GM19372 (cell line): ENCODE results near the gene ENPP3.

Experiments used
- ATAC-seq: cut with Tn5 transposase; IDR thresholded peaks from one replicate; pipeline ENCODE4 v1.9.1; 2021; ENCODE audit warnings: mild to moderate bottlenecking, low read depth, moderate library complexity; ENCODE audit not compliant: unreplicated experiment

ENPP3 gene

DNA sequence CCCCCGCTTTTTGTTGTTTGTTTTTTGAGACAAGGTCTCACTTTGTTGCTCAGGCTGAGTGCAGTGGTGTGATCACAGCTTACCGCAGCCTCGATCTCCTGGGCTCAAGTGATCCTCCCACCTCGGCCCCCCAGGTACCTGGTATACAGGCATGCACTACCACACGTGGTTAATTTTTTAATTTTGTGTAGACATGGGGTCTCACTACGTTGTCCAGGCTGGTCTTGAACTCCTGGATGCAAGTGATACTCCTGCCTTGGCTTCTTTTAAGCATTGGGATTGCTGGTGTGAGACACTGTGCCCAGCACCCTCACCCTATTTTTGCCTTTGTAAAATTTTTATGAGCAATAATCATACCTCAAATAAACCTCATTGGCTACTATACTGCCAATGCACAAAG lies 5.5 kb downstream of the ENPP3 start:
- no peak for ATAC-seq

DNA sequence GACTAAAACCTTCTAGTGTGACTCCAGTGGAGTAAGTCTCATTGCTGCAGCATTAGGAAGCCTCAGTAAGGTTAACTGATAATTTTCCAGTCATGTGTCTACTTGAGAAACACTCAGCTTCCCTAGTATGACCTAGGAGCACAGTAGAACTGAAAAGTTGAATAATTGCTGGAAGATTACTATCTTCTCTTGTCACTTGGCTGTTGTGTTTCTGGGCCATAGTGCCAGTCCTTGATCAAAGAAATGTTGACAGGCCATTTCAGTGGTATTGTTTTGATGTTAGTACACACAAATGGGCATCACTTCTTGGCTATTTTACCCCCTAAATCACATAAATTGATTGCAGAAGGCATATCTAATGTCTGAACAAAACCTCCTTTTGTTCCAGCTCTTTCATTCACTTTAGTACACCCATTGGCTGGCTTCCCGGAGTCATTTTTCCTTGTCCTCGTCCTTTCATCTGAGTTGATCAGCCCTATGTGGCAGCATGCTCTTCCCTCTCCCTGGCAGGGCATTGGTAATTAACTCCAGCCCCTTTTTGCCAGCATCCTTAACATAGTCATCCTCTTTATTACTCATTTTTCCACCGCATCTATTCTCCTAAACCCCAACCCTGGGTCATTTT lies 6.0 kb downstream of the ENPP3 start:
- no peak for ATAC-seq

DNA sequence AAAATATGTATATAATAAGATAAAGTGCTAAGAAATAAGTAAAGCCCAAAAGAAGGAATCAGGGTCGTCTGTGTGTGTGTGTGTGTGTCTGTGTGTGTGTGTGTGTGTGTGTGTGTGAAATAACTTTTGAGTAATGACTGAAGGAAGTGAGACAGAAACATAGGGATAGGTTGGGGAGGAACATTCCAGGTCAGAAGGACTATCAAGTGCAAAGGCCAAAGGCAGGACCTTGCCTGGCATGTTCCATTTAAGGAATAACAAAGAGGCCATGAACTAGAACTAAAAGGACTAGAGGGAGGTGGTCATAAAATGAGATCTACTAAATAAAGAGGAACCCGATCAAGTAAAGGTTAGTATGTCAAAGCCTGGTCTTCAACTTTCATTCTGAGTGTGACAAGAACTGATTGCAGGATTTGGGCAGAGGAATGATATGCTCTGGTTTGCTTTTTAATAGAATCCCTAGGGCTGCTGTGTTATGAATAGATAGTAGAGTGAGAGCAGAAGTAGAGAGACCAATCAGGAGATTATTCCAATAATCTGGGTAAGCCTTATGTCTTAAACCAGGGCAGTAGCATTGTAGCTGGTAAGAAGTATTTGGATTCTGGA lies 6.9 kb downstream of the ENPP3 start:
- no peak for ATAC-seq

DNA sequence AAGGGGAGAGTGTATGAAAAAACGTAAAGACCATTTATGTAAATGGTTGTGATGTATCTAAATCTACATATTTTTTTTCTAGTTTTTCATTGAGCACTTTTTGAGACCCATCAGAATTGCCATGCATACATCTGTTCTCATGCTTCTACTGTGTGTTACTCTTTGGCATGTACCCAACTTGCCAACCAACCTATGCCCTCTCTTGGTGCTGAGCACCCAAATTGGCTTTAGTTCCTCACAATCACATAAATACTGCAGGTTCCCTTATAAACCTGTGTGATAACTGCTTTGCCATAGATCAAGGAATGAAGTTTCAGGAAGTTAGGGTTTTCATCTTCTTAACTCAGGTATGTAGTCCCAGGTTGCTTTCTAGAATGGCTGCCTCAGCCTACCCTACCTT lies 7.8 kb downstream of the ENPP3 start:
- no peak for ATAC-seq

DNA sequence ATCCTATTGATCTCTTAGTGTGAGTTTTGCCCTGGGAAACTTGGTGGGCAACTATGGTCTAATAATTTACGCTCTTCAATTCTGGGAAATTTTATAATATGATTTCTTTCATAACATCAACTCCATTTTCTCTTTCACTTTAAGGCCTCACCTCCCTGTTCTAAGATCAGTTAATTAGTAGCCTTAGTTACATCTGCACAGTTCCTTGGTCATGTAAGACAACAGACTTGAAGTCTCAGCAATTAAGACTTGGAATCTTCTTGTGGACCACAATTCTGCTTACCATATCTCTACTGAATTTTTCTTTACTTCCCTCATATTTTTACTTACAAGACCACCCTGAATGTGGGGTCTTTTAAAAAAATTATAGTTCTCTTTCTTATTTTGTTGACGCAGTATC lies 8.7 kb downstream of the ENPP3 start:
- no peak for ATAC-seq

DNA sequence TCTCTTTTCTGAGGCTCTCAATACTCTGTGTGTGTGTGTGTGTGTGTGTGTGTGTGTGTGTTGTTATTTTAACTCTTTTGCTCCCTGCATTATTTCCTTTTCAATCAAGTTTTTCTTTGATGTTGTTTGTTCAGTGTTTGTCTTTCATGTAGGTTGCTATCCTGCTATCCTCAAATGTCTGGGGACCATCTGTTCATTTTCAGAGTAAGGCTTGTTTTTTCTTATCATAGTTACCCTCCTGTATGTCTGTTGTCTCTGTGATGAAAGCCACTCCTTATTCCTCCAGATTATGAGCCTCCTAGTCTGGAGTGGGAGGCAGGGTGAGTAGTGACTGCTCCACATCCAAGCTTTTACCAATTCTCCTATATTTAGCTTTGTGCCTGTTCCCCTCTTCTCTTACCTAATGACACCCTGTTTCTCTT lies 9.2 kb downstream of the ENPP3 start:
- no peak for ATAC-seq

DNA sequence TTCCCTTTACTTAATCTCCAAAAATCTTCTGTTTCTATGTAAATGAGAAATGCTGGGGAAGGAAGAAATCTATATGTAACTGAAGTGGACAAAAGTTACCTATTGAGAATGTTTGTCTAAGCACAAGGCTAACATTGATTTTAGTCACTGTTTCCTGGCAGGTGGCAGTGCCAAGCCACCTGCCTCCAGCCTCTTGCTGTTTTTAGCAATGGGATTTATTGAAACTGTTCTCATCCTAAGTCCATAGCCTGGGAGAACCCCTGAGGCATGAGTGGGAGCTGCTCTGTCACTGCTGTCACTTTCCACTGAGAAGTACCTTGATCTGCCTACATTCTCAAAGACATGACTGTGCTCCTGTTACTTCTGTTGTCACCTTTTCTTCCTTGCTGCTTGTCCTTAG lies 14.7 kb downstream of the ENPP3 start:
- no peak for ATAC-seq

DNA sequence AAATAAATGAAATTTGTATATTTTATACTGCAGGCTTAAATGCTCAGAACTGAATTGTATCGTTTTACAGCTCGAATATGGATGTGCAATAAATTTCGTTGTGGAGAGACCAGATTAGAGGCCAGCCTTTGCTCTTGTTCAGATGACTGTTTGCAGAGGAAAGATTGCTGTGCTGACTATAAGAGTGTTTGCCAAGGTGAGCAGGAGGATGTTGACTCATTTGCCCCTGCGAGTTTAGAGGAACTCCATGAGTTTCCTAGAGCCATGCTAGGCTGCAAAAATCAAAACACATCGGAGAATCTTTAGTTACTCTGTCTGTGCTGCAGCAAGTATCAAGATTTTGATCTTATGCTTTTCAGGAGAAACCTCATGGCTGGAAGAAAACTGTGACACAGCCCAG lies 15.4 kb downstream of the ENPP3 start:
- ATAC-seq, result no peak

DNA sequence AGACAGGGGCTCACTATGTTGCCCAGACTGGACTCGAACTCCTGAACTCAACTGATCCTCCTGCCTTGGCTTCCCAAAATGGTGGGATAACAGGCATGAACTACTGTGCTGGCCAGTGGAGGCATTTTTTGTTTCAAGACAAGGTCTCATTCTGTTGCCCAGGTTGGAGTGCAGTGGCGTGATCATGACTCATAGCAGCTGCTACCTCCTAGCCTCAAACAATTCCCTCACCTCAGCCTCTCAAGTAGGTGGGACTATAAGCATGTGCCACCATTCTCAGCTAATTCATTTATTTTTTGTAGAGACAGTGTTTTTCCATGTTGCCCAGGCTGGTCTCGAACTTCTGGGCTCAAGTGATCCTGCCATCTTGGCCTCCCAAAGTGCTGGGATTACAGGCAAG lies 17.2 kb downstream of the ENPP3 start:
- ATAC-seq, result no peak

DNA sequence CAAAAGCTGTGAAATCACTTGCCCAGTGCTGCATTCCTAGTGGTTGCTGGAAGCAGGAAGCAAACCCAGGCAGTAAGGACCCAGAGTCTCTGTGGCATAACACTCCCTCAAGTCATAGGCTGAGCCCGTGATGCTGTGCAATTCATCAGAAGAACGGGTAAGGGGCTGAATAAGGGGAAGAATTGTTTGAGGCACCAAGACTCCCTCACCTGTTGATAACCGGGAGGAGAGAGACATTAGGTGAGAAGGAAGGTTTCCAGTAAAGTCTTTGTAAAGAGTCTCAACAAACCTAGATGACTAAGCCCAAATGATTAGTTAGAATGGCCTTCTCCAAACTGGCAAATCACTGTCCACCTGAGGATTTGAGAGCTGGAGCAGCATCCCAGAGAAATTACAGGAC lies 18.3 kb downstream of the ENPP3 start:
- ATAC-seq, result no peak

DNA sequence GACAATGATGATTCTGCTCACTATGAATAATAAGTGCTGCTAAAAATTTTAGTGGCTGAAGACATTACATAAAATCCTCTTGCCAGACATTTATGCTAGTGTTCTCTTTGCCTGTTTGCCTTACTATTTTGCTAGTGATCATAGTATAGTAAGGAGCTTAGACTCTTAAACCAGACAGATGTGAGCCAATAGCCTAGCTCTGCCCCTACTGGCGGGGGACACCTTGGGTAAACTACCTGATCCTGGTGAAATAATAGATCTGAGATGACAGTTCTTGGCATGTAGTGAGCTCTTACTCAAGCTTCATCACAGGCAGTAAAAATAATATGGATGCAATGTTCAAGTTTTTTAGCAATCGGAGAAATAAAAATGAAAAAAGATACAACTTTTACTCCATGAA lies 18.8 kb downstream of the ENPP3 start:
- ATAC-seq, result no peak

DNA sequence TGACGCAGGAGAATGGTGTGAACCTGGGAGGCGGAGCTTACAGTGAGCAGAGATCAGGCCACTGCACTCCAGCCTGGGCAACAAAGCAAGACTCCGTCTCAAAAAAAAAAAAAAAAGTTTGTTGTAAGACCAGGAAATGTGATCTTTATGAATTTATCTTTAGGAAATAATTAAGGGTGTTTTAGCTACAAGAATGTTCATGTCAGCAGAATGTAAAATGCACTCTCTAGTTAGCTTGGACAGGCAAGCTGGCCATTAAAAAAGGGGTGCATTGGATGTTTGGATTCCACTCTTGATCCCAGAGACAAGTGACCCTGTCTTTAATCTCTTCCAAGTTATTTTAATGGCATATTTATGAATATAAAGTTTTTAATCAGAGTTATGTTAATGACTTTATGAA lies 19.6 kb downstream of the ENPP3 start:
- ATAC-seq, result no peak

DNA sequence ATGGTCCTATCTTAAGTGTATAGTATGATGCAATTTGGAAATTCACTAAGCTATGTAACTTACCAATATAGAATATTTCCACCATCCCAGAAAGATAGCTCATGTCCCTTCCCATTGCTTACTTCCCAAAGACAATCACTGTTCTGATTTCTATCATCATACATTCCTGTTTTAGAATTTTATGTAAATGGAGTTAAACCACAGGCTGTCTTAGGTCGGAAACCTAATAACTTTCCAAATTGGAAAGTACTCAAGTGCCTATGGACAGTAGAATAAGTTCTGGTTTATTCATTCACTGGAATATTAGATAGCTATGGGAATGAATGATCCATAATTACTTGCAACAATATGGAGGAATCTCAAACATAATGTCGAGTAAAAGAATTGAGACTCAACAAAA lies 20.1 kb downstream of the ENPP3 start:
- ATAC-seq, result no peak

DNA sequence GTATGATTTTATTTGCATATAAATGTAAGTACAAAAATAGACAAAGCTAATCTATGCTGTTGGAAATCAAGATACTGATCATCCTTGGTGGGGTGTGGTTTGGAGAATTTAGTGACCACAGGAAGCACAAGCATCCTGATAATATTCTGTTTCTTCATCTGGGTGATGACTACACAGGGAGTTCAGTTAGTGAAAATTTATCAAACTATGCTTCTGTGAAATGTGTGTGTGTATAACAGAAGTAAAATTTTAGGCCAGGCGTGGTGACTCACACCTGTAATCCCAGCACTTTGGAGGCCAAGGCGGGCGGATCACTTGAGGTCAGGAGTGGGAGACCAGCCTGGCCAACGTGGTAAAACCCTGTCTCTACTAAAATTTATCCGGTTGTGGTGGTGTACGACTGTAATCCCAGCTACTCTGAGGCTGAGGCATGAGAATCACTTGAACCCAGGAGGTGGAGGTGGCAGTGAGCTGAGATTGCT lies 20.6 kb downstream of the ENPP3 start:
- ATAC-seq, result no peak

DNA sequence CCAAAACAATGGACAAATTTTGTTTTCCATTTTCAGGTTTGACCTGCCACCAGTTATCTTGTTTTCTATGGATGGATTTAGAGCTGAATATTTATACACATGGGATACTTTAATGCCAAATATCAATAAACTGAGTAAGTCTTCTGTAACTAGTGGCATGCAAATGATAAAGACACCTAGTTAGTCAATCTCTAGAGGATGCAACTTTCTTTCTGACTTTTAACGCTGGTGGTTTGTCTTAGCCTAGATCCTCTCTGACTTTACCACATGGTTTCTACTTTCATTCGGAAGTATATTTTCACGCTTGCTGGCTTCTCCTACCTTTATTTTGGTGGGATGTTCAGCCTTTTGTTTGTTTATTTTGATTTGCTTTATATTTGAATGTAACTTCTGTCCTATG lies 21.2 kb downstream of the ENPP3 start:
- no peak for ATAC-seq

DNA sequence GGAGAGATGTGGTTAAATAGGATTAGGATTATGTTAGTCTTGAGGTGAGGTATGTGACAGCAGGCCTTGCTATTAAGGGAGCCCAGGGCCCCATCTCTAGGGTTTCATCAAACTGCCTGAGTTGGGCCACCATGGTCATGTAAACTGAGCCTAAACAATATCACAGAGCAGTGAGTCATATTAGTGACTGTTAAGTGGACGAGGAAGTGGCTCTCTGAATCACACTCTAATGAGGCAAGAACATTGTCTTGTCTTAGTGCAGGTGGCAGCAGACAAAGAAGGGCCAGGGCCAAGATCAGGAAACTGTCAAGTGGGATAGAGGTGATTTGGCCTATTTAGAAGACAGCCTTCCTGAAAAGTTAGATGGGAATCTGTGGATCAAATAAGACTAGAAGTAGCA lies 23.1 kb downstream of the ENPP3 start:
- no peak for ATAC-seq

DNA sequence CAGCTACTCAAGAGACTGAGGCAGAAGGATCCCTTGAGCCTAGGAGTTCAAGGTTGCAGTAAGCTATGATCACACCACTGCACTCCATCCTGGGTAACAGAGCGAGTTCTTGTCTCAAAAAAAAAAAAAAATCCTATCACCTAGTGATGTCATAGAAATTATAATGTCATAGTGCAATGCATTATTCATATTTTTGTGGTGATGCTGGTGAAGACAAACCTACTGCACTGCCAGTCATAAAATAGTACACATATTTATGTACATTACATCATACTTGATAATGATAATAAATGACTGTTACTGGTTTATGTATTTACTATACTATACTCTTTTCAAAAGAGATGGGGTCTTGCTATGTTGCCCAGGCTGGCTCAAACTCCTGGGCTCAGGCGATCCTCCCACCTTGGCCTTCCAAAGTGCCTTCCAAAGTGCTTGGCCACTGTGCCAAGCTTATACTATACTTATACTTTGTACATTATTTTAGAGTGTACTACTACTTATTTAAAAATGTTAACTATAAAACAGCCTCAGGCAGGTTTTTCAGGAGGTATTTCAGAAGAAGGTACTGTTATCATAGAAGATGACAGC lies 26.6 kb downstream of the ENPP3 start:
- no peak for ATAC-seq

DNA sequence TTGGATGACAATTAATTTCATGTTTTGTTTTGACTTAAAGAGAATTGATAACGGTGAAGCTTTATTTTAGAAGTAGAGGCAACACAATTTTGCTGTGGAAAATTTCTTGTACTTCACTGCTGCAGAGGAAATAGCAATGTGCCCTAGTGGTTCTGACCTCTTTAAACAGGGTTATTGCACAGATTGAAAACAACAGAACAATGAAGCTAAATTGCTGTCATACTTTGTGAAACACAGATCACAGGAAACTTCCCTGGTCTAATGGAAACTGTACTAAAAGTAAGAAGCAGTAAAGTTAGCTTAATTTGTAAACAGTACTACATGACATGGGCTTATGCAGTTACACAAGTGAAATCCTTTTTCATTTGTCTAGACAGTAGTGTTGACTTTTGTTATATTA lies 32.8 kb downstream of the ENPP3 start:
- no peak for ATAC-seq

DNA sequence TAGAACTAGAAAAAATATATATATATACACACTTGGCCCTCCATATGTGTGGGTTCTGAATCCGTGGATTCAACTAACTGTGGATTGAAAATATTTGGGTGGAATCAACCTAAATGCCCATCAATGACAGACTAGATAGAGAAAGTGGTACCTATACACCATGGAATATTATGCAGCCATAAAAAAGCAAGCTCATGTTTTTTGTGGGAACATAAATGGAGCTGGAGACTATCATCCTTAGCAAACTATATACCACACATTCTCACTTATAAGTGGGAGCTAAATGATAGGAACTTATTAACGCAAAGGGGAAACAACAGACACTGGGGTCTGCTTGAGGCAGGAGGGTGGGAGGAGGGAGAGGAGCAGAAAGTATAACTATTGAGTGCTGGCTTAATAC lies 36.1 kb downstream of the ENPP3 start:
- no peak for ATAC-seq

DNA sequence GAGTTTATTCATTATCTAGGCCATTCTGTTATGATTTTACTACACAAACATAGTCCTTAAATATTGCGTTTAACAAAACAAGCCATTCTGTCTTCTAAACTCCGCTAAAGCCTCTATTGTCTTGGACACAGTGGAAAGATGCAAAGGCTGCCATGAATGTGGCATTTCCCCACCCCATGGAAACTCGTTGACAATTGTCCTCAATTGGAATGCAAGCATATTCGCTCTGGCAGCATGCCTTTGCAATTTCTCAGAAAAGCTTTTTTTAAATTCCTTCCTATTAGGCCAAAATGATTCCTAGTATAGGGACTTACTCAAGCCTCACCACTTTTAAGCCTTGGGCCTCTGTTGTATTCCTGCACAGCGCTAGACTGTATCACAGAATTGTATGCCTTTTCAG lies 41.3 kb downstream of the ENPP3 start:
- no peak for ATAC-seq

DNA sequence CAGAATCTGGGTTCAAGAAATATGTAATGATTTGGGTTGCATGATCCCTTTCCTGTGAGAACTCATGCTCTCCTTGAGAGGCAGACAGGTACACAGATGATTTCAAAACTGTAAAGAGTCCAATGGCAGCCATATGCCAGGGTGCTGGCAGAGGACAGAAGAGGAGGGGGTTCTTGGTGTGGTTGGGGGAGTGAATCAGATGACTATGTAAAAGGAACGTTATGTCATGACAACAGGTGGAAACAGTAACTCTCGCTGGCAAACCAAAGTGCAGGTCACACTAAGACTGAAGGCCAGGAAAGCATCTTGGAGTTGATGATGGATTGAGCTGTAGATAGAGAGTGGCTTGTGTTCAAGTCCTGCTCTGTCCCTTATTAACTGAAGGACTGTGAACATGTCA lies 43.8 kb downstream of the ENPP3 start:
- ATAC-seq, result no peak

DNA sequence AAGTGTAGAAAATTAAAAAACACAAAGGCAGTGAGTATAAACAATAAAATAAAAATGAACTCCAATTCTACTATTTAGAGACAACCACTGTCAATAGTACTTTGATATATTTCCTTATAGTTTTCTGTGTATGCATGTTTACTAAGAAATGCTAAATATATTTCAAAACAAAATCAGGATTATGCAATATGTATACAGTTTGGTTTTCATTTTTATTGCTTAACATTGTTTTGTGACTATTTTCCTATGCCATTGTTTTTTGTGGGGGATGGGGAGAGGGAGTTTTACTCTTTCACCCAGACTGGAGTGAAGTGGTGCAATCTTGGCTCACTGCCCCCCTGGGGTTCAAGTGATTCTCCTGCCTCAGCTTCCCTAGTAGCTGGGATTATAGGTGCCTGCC lies 44.5 kb downstream of the ENPP3 start:
- no peak for ATAC-seq
